HG02610 (cell line): ENCODE measurements around the gene GTPBP6.

Source experiments
- ATAC-seq: cut with Tn5 transposase; IDR thresholded peaks from one replicate; pipeline ENCODE4 v1.9.1; 2021; ENCODE audit warnings: mild to moderate bottlenecking, moderate library complexity; ENCODE audit not compliant: unreplicated experiment

Gene GTPBP6, protein sequence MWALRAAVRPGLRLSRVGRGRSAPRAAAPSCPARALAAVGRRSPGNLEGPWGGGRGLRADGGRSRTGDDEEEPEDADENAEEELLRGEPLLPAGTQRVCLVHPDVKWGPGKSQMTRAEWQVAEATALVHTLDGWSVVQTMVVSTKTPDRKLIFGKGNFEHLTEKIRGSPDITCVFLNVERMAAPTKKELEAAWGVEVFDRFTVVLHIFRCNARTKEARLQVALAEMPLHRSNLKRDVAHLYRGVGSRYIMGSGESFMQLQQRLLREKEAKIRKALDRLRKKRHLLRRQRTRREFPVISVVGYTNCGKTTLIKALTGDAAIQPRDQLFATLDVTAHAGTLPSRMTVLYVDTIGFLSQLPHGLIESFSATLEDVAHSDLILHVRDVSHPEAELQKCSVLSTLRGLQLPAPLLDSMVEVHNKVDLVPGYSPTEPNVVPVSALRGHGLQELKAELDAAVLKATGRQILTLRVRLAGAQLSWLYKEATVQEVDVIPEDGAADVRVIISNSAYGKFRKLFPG

DNA sequence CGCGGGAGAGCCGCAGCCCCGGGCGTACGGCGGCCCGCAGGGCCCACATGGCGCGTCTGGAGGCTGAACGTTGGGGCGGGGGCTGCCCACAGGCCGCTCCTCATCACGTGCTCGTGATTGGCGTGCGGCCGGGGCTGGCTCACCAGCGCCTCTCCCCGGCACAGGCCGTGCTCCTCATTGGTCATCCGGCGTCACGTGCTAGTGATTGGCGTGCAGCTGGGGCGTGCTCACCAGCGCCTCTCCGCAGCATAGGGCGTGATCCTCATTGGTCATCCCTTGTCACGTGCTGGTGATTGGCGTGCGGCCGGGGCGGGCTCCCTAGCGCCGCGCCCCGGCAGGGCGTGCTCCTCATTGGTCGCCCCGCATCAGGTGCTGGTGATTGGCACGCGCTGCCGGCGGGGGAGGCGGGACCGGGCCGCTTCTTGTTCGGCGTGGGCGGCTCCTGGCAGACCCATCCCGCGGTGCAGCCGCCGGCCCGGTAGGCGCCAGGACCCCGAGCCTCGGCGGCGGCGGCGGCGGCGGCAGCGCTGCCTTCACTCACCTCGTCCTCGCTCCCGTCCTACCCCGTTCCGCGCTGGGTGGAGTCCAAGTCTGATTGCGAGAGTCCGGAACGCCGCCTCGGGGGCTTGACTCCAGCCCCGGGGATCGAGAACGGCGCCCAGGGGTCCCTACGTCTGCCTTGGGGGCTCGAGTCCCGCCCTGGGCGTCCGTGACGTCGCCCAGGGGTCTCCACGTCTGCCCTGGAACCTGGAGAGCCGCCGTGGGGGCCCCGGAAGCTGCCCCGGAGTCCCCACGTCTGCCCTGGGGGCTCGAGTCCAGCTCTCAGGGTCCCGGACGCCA is at the start of gene GTPBP6:
TSS of gene GTPBP6 (minus strand) at position 58 of the 840 bp plus-strand sequence. CDS start at position 49, 9 bp downstream.
- peak; percentile 79 for ATAC-seq

DNA sequence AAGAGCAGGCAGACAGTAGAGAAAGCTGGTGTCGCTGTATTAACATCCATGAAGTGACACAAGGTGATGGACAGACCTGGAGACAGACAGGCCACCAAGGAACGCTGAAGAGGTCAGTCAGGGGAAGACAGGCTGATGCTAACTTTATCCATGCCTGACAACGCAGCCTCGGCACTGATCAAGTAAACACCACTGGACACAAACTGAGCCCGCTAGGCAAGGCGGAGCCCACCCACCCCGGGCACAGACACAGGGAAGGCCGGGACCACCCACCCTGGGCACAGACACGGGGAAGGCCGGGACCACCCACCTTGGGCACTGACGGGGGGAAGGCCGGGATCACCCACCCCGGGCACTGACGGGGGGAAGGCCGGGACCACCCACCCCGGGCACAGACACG is 49.3 kb upstream of the GTPBP6 start:
- ATAC-seq, result no peak

DNA sequence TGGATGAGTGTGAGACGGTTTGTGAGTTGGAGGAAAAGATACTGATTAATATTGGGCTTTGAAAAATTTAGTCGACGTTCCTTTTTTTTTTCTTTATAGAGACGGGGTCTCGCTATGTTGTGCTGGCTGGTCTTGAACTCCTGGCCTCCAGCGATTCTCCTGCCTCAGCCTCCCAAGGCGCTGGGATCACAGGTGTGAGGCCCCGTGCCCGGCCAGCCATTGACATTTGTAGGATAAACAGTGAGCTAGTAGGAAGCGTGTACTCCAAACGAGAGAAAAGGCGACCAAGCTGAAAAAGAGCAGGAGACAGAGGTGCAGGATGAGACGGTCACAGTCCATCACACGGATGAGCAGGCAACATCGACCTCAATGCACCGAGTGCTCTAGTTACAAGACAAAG is 48.8 kb upstream of the GTPBP6 start:
- ATAC-seq, result no peak

DNA sequence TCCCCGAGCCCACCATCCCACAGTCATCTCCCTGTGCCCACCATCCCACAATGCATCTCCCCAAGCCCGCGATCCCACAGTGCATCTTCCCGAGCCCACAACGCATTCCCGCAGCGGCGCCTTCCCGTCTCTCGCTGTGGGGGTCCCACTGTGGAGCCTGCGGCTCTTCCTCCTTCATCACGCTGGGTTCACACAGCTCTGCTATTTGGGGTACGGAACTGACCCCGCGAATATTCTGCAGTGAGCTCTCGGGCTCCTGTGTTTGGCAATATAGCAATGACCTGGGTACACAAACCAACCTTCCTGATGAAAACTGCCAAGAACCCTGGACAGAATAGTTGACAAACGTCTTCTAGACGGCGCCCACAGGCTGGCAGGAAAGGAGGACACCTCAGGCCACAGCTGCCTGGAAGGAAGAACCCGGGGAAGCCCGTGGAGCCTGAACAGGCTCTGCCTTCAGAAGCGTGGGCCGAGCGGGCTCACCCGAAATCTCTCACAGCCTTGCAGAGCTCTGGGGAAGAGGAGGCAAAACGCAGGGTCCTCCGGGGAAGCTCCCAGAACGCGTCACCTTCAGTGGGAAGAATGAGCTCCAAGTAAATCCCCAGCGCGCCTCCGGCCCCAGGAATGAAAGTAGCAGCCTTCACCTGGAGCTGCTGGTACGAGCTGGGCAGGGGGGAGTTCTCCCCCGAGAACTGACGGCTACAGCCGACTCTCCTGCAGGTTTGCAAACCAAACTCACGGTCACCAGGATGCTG is 45.2 kb upstream of the GTPBP6 start:
- no peak for ATAC-seq

DNA sequence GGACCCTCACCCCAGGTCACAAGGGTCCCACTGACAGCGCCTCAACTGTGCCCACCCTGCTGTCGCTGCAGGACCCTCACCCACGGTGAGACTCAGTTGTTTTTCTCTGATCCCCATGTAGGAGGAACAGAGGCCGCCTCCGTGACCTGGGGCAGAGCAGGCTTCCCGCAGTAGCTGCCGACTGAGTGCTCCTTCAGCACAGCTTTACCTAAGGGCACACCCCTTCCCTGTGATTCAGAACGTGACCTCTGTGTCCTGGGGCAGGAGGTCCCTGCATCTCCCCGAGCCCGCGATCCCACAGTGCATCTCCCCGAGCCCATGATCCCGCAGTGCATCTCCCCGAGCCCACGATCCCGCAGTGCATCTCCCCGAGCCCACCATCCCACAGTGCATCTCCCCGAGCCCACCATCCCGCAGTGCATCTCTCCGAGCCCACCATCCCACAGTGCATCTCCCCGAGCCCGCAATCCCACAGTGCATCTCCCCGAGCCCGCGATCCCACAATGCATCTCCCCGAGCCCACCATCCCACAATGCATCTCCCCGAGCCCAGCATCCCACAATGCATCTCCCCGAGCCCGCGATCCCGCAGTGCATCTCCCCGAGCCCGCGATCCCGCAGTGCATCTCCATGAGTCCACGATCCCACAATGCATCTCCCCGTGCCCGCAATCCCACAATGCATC is 44.5 kb upstream of the GTPBP6 start:
- no peak for ATAC-seq

DNA sequence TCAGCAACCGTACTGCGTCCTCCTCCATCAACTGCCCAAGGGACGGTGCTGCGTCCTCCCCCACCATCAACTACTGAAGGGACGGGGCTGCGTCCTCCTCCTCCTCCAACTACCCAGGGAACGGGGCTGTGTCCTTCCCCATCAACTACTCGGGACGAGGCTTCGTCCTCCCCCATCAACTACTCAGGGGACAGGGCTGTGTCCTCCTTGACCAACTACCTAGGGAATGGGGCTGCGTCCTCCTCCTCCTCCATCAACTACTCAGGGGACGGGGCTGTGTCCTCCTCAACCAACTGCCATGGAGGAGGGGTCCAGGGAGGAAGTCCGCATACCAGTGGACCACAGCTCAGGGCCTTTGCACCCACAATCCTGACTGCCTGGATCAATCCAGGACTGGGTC is 43.8 kb upstream of the GTPBP6 start:
- ATAC-seq, result no peak

DNA sequence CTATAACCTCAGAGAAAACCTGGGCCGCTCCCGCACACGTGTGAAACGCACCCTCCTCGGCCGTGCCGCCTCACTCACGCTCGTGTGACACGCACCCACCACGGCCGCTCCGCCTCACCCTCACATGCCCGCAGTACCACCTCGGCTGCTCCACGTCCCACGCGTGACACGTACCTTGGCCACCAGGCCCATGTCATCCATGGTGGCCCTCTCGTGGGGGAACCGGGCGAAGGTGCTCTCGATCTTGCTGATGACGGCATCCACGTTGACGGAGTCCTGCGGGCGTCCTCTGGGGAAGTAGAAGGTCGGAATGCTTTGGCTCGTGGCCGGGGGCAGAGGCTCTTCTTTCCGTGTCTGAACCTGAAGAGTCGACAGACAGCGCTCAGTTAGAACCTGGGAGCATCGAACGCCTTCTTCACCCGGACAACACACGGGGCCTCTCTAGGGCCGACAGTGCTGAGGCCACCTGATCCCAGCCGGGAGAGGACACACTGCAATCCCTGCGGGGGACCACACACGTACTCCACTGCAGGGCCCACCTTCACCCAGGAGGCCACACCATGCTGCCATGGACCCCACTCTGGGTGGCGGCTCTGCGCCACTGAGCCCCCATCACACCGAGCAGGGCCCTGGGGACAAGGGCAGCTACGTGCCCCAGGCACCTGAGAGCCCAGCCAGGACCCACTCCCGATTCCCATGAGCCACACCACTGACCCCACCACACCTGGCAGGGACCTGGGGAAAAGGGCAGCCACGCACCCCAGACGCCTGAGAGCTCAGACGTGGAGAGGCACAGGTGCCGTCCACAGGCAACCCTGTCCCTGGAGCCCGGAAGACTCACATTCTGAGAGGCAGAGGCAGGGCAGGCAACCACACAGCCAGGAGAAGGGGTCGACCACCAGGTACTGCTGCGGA is 42.9 kb upstream of the GTPBP6 start:
- no peak for ATAC-seq

DNA sequence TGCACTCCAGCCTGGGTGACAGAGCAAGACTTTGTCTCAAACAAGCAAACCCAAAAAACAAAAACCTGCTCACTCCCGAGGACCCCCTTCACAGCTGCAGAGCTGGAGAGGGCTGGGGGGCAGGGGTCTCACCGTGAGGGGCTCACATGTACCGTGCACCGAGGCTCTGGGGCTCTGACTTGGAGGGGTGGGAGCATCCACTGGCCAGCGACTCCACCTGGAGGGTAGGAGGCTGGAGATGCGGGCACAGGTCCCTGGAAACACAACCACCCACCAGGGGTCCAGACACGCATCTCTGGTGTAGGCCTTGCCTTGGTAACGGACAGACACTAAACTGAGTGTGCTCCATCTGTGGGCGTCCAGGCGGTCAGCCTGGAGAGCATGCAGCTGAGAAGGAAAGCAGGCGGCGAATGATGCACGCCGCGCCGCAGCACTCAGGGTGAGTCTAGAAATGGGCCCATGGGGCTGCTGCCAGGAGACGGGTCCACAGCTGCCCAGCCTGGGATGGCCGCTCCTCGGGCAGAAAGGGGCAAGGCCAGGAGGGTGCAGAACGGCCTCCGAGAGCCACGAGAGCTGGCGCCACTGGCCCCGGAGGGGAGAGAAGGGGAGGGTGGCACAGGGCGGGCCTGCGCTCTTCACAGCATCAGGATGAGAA is 42.0 kb upstream of the GTPBP6 start:
- no peak for ATAC-seq

DNA sequence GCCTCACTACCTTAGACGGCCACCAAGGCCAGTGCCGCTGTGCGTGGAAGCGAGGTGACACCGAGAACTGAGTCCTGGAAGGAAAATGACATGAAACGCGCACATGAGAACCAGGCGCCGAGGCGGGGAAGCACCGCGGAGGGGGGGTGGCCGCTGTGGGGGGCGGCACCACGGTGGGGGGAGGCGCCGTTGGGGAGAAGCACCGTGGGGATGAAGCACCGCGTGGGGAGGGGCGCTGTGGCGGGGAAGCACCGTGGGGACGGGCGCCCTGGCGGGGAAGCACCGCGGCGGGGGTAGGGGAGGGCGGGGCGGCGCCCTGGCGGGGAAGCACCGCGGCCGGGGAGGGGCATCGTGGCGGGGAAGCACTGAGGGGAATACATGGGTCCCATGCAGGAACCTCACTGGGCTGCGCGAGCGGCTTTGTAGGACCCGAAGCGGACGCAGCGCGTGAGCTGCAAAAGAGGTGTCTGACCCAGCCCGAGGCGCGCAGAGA is 40.1 kb upstream of the GTPBP6 start:
- ATAC-seq, result no peak

DNA sequence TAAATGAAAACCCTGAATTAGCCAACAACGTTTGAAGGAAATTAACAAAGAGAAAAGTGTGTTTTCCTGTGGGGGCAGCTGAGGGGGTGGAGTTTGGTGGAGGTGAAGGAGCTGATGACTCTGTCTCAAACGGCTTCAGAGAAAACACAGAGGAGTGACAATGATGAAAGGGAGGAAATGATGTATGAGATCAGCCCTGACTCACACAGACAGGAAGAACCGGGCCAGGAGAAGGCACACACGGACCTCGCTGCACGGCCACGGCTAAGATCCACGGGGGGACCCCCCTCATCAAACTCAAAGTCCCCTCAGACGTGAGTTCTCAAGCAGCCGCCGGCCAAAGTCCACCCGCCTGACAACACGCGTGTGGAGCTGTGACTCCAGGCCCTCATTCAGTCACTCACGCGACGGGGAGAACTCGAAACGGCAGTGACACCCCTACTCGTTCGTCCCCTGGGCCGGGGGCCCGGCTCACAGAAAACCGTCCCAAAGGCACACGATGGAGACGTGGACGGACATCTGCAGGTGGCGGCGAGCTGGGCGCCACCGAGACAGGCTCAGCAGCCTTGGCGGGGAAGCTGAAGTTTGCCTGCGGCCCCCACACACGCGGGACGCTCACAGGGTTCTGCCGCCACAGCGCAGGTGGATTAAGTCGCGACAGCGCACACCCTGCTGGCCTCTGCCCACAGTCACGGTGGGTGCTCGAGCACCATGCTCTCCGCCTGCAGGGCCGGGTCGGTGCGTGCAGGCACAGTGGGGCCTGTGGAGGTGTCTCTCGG is 39.3 kb upstream of the GTPBP6 start:
- no peak for ATAC-seq

DNA sequence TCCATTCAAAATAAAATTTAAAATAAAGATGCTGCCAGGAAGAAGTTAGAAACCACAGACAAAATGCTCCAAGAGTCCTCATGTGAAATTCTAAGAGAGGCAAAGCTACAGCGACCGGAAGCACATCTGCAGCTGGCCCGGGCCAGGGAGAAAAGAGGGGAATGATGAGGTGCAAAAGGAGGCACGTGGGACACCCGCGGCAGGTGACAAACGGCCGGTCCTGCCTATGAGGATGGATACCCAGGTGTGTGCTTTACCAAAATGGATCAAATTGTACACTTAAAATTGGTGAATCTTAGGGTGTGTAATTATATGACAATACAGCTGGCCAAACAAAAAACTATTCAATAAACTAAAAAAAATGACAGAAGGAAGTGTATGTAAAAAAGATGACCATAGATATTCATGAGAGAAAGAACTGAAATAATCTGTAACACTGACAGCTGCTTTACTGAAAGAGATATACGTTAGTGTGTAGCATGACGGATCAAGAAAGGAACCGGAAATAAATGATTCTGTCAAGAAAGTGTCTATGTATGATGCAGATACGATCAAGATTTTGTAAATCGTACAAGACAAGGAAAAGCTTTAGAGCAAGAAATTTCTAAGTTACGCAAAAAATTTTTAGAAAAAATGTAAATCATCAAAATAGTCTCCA is 38.6 kb upstream of the GTPBP6 start:
- no peak for ATAC-seq

DNA sequence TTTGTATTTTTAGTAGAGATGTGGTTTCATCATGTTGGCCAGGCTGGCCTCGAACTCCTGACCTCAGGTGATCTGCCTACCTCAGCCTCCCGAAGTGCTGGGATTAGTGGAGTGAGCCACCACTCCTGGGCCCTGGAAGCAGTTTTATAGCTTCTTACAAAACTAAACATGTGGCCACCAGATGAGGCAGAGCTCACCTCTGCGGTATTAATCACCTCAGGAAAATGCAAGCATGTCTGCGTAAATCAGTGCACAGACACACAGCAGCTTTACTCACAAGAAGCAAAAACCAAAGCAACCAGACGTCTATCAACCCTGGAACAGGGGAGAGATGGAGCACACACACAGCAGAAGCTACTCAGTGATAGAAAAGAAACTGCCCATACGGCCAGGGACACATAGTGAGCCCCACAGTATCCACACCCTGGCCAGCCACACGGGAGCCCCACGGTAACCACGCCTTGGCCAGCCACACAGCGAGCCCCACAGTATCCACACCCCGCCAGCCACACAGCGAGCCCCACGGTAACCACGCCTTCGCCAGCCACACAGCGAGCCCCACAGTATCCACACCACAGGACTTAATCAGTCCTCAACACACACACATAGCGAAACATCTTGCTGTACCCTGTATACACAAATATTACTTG is 37.9 kb upstream of the GTPBP6 start:
- no peak for ATAC-seq

DNA sequence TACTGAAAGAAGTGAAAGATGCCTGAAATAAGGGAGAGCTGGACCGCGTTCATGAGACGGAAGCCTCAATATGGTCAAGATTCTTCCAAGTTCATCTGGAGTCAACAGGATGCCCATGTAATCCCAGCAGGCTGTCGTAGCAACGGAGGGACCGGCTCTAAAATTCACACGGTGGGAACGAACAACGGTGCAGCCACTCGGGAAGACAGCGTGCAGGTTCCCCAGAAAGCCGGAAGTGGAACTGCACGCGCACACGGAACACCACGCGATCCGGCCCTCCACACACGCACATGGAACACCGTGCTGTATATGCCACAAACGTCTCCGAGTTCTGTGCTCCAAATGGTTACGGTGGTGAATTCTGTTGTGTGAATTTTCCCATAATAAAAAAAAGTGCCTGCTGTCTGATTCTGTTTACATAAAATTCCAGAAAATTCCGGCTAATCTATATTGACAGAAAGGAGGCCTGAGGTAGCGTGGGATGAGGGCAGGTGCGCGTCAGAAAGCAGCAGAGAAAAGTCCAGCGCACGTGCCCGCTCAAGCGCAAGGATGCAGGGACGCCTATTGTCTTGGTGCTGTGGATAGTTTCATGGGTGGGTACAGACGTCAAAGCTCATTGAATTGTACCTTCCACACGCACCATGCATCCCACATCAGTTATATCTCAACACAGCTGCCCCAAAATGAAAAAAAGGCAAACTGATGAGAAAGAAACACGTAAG is 36.9 kb upstream of the GTPBP6 start:
- no peak for ATAC-seq

DNA sequence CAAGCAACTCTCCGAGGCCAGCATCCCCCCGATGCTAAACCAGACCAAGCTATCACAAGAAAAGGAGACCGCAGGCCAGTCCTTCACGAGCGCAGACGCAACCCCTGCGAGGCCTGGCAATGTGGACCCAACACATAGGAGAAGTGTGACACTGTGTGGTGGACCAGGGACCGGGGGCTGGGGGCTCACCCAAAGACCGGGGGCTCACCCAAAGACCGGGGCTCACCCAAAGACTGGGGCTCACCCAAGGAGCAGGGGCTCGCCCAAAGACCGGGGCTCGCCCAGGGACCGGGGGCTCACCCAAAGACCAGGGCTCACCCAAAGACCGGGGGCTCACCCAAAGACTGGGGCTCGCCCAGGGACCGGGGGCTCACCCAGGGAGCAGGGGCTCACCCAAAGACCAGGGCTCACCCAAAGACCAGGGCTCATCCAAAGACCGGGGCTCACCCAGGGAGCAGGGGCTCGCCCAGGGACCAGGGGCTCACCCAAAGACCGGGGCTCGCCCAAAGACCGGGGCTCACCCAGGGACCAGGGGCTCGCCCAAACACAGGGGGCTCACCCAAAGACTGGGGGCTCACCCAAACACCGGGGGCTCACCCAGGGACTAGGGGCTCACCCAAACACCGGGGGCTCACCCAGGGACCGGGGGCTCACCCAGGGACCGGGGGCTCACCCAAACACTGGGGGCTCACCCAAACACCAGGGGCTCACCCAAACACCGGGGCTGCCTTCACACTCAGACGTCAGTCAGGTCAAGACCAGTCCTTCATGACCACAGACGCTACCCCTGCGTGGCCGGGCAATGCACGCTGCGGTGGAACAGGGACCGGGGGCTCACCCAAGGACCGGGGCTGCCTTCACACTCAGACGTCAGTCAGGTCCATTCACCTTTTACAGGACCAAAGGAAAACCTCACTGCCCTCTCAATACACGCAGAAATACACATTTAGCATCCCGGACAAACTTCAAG is 35.3 kb upstream of the GTPBP6 start:
- ATAC-seq, result no peak

DNA sequence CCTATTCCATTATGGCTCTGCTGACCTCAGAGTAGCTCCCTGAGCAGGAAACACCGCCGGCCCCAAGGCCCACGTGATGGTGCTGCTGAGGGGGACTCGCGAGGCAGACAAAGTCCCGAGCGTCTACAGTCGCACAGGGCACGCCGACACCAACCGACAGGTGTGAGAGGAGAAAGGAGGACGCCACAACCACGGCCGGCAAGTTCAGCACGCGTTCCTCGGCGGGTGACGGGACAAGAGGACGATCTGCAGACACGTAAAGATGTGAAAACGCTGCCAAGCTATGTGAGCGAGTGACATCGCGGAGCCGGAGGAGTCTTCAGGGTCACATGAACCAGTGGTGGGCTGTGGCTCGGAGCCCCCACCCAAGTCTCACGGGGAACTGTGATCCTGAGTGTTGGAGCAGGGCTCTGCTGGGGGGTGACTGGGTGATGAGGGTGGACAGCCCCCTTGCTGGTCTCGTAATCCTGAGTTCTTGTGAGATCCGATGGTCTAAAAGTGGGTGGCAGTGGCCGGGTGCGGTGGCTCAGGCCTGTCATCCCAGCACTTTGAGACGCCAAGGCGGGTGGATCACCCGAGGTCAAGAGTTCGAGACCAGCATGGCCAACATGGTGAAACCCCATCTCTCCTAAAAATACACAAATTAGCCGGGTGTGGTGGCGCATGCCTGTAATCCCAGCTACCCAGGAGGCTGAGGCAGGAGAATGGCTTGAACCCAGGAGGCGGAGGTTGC is 34.2 kb upstream of the GTPBP6 start:
- no peak for ATAC-seq
